ENCODE results near the gene H19.

Gene H19

DNA sequence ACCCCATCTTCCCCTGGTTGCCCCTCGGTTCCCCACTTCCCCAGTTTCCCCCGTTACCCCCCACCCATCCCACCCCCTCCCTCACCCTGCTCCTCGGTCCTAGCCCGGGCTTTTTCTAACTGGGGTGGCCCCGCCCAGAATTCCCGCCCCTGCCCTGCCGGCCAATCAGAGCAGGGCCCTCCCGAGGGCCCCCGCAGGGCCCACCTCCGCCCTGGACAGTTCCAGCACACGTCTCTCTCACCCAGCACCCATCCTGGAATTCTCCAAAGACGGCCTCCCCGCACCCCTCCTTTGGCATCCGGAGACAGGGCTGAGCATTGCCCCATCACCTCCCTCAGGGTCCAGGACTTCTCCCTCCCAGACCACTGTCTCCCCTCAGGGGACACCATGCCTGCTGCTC lies at the start of gene H19:
TSS of gene H19 (minus strand) at position 88 of the 400 bp plus-strand sequence.
- no peak for DNase-seq (ENCODE audit: low spot score)

DNA sequence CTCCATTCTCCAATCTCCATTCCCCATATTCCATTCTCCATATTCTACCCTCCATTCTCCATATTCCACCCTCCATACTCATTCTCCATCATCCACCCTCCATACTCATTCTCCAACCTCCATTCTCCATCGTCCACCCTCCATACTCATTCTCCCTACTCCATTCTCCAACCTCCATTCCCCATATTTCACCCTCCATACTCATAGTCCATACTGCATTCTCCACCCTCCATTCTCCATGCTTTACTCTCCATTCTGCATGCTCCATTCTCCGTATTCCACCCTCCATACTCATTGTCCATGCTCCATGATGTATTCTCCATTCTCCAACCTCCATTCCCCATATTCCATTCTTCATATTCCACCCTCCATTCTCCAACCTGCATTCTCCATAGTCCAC lies 44.3 kb upstream of the H19 start:
- no peak for DNase-seq (ENCODE audit: low spot score)

DNA sequence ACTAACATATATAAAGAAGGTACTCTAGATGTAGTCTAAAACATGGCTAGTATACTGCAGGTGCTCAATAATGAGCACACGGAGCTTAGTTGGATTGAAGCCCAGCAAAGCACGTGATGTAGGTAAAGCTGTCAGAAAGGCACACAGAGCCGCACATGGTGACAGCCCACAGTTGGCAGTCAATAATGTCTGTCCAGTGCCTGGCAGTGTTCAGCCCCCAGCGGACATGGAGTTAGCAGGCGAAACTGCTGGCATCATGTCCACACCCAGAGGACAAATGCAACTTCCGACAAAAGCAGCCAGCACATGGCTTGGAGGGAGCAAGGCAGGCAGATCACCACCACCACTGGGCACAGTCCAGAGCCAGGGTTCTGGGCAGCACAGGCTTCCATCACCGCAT lies 43.5 kb upstream of the H19 start:
- no peak for DNase-seq (ENCODE audit: low spot score)

DNA sequence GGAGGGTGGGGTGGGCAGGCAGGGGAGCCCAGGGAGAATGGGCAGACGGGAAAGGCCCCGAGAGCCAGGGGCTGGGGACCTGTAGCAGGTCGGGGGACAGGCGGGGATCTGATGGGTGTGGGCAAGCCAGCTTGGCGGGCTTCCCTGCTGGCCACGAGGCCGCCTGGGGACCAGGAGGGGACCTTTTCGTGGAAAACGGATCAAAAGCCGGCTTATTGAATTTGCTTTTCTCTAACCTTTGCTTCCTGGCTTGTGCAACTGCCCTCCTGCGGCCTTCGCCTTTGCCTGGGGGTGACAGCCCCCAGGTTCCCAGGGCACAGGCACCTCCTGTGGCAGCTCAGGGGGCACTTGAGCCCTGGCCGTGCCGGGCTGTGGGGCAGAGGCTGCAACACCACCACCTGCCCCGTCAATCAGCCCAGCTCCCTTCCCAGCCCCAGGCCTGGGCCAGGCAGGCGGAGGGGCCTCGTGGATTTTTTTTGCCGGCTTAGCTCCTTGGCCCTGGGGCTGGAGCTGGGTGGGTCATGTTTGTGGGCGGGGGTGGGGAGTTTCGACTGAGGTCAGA lies 41.6 kb upstream of the H19 start:
- no peak for DNase-seq (ENCODE audit: low spot score)

DNA sequence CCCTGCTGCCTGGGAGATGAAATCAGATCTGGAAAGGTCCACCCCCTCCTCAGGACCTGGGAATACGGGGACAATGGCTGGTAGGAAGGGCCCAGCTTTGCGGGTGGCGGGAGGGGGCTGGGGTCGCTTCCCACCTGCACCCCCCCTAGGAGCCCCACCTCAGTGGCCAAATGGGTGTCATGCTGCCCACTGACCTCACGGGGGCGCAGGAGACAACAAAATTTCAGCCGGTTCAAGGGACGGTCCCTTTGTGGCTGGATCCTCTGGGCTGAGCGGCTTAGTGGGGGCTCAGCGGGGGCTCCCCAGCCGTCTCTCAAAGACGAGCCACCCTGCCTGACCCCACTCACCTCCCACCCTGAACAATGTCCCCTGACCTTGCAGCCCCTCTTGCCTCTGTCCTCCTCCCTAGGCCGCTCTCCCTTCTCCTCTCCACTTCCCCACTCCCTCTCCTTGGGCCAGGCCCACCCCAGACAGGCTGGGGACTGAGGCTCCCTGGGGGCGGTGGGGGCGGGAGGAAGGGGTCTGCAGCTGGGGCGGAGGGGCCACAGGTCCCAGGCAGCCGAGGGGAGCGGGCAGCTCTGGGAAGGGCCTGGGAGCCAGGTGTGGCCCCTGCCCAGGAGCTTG lies 39.3 kb upstream of the H19 start:
- DNase-seq (ENCODE audit: low spot score): no peak

DNA sequence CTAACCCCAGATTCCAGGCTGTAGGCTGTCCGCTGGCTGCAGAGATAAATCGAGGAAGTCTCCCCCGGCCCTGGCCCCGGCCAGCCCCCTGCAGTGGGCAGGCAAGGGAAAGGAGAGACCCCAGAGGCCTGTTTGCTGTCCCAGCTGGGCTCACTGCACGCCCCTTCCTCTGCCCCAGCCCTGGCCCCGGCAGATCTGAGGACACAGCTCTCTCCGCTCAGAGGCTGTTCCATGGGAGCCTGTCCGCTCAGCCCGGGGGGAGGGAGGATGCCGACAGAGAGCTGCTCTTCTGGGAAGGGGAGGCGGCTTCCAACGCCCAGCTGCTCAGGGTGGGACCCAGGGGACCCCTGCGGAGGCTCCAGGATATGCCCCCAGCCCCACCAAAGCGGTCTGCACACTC lies 37.7 kb upstream of the H19 start:
- DNase-seq (ENCODE audit: low spot score): no peak

DNA sequence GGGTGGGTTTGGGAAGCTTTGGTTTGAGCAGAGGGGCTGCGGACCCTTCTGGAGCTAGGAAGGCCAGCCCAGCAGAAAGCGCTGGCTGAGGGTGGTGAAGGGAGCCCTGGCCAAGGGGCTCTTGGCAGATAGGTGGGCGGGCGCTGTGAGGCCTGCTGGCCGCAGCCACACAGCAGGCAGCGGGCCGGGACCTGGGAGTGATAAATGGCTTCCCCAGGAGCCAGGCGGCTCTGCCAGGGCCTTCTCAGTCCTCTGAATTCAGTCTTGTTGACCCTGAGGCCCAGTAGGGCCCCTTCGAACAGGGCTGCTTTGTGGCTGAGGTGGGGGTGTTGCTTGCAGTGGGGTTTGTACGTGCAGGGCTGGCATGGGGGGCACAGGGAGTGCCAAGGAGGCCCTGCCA lies 33.4 kb upstream of the H19 start:
- no peak for DNase-seq (ENCODE audit: low spot score)

DNA sequence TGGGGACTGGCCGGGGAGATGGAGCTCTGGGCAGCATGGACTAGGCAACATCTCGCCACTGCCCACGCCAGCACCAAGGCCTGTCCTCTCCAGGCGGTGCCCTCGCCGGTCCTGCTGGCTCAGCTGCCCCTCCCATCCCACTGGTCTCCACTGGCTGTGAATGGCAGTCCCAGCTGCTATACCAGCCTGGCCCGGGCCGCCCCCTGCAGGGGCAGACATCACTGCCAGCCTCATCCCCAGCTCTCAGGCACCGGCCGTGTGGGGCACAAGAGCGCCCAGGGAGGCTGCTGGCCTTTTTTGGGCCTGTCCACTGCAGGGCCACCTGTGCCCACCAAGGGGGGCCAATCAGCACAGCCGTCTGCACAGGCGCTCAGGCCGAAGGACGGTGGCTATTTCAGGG lies 30.1 kb upstream of the H19 start:
- no peak for DNase-seq (ENCODE audit: low spot score)

DNA sequence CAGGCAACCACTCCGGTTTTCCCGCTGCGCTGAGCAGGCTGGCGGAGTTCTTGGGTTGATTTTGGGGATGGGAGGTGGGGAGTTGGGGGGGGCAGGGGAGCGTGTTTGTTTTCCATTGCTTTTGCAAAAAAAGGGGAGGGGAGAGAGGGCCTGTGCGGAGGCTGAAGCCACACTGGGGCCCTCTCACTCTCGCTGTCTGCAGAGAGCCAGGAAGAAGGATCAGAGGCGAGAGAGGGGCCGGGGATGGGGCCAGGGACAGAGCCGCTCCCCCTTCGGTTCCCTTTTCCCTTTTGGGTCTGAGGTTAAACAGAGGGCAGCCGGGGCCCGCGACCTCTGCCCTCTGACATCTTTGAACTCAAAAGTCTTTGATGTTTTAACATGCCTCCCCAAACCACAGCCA lies 17.4 kb upstream of the H19 start:
- DNase-seq (ENCODE audit: low spot score): no peak

DNA sequence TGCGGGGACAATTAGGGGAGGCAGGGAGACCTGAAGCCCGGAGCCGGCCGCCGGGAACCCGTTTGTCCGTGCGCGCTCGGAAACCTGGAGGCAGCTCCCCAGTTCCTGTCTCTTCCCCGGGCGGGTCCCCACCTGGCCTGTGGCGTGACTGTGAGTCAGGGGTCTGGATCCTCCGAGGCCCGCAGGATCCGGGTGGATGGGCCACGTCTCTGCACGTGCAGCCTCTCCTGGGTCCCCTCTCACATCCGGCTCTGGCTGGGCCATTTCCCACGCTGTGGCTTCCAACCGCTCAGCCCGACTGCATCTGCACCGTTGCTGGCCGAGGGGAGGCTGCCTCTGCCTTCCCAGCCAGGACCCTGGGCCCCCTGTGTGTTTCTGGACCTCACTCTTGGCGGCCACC lies 14.8 kb upstream of the H19 start:
- no peak for DNase-seq (ENCODE audit: low spot score)

DNA sequence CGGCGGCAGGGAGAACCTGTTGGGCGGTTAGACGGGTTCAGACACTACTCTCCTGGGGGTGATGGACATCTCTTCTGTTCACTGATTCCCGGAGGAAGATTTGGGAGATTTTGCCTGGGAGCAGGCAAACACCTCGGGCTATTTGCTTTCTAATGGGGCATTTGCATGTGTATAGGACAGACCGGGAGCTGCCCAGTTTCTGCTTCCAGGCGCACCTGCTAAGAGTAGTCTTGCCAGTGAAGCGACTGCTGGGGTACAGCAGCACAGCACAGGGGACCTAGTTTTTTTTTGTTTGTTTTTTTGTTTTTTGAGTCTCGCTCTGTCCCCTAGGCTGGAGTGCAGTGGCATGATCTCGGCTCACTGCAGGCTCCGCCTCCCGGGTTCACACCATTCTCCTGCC lies 6.8 kb upstream of the H19 start:
- DNase-seq (ENCODE audit: low spot score): no peak

DNA sequence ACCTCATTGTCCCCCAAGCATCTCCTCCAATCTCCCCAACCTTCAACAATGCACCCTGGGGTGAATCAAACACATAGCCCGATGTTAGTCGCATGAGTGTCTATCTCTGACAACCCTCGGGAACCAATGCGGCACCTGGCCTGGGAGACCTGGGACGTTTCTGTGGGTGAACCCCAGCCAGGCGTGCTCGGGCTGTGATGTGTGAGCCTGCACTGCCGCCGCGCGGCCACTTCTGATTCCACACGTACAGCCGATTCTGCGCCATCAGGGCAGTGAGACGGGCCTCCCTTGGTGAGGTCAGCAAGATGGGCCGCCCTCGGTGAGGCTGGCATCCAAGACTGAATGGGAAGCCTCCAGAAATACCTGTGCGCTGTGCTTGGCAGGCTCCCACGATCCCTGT lies 5.2 kb upstream of the H19 start:
- no peak for DNase-seq (ENCODE audit: low spot score)

DNA sequence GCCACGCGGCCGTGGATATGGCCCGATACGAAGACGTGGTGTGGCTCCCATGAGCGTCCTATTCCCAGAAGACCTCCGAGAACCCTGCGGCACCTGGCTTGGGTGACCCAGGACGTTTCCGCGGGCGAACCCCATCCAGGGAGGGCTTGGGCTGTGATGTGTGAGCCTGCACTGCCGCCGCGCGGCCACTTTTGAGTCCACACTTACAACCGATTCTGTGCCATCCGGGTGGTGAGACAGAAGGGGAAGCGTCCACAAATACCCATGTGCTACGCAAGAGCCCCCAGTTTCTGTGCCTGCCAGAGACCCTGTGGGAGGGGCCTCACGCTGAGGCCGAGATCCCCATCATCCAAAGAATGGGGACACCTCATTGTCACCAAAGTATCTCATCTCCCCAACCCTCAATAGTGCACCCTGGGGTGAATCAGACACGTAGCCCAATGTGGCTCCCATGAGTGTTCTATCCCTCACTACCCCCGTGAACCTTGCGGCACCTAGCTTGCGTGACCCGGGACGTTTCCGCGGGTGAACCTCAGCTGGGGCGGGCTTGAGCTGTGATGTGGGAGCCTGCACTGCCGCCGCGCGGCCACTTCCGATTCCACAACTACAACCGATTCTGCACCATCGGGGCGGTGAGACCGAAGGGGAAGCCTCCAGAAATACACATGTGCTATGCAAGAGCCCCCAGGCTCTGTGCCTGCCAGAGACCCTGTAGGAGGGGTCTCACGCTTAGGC lies 4.6 kb upstream of the H19 start:
- no peak for DNase-seq (ENCODE audit: low spot score)

DNA sequence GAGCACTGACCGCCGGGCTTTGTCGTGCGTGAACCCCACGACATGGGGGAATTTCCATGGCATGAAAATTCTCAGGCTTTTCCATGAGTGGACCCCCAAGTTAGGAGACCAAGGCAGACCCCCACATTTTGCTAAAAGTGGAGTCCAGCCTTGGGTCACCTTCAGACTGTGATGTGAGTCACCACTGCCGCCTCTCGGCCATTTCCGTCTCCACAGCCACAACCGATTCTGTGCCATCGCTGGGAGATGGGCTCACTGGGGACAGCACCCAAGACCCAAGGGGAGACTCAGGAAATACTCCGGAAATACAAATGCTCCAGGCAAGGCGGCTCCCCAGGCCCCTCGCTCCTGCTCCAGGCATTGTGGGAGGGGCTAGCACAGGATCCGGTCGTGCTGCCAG lies 1.2 kb upstream of the H19 start:
- DNase-seq (ENCODE audit: low spot score): no peak

DNA sequence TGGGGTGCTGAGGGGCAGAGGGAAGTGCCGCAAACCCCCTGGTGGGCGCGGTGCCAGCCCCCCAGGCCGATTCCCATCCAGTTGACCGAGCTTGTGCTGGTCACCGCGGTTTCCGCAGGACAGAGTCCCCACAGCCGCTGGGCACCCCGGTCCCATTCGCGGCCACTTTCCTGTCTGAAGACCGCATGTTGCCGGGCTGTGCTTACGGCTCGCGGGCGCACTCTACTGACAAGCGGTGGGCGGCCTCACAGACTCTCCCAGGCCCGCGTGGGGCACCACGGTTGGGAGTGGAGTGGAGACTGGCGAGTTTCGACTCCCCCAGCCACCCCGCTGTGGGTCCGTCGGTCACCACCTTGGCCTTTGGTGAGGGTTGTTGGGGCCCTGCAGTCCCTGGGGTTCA lies 648 bp upstream of the H19 start:
- DNase-seq (ENCODE audit: low spot score): no peak

DNA sequence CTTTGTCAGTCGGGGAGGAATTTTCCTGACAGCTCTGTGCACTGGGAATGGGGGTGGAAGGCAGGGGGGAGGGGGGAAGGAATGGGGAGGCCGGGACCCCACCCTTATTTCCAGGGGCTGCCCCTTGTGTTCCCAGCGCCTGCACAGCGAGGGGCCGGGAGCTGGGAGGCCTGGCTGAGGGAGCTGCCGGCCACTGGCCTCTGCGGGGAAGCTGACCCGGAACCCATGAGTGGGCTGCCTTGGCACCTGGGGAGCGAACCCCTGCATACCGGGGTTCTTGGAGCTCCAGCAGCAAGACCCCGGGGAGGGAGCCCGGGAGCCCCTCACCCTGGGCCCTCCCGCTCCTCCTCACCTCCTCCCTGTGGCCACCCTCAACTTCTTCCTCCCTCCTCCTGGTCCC lies 3.5 kb downstream of the H19 start:
- no peak for DNase-seq (ENCODE audit: low spot score)

DNA sequence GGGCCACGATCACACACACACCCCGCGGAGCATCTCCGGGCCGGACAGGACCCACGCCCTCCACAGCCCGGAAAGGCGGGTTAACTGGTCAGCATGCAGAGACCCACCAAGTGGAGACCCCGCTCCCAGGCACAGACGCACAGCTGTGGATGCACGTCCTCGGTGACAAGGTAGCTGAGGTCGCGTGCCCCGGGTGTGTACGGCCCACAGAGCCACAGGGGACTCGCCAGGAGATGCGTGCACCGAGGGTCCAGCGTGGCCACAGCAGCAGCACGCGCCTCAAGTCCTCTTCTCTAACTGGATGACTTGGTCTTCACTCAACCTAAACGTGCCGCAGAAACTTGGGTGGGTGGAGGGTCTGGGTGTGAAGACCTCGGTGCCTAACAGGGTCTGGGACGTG lies 5.5 kb downstream of the H19 start:
- DNase-seq (ENCODE audit: low spot score): no peak

DNA sequence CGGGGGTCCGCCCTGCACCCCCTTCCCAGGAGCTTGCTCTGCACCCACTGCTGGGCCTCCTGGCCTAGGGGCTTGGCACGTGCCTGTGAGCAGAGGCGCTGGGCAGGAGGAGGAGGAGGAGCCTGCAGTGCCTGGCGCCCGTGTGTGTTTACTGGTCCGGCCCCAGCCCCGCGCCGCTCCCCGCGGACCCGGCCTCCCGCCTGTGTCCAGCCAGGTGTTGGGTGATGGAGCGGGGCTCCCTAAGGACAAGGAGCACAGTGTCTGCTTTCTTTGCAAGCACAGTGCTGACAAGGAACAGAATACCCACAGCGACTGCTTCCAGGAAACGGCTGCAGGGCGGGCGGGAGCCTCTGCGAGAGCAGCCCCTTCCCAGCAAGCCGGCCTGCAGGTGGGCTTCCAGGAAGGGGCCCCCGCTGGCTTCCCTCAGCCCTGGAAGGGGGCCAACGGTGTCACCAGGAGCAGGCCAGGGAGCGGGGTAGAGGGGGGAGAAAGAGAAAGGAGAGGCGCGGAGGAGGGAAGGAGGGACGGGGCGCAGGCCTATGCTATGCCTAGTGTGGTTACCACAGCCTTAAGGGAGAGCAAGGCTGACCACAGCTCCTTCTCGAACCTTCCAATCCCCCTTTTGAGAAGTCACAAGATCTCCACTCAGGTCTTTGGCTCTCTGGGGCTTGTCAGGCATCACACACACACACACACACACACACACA lies 6.6 kb downstream of the H19 start:
- DNase-seq (ENCODE audit: low spot score): no peak

DNA sequence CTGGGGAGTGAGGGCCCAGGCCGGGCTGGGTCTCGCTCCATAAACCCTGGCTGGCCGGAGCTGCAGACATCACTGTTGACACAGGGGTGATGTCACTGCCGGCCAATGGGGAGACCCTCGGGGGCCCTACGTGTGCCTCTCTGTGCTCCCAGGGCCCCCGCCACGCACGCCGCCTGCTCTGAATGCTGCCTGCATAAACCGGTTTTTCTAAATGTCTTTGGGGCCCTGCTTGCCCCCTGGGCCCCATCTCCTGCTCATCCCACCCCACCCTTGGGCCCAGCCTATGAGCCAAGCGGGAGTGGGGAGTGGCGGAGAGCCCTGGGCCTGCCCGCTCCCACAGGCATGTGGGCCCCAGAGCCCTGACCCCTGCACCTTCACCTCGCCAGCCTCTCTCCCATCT lies 7.7 kb downstream of the H19 start:
- DNase-seq (ENCODE audit: low spot score): no peak

DNA sequence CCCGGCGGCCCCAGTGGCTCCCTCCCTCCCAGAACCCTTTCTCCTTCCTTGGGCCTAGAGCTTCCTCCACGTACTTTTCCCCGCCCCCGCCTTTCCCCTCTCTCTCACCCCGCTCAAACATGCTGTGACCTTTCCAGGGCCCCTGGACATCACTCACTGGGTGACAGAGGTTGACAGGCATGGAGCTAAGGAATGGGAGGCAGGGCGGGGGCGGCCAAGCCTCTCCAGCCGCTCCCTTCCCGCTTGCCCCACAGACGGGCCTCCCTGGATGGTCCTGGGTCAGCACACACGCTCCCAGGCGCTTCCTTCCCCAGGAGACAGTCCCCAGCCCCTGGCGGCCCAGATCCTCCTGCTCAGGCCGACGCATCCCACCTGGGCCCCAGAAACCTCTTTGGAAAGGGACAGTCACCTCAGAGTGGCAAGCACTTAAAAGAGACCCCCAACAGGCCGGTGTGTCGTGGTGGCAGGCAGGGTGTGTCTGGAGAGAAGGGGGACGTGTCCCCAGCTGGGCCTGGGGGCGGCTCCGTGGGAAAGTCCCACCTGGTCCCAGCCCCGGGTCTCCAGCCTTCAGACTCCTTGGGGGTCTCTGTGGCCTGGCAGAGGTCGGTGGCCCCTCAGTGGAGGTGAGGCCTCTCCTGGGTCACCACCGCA lies 8.8 kb downstream of the H19 start:
- DNase-seq (ENCODE audit: low spot score): no peak

DNA sequence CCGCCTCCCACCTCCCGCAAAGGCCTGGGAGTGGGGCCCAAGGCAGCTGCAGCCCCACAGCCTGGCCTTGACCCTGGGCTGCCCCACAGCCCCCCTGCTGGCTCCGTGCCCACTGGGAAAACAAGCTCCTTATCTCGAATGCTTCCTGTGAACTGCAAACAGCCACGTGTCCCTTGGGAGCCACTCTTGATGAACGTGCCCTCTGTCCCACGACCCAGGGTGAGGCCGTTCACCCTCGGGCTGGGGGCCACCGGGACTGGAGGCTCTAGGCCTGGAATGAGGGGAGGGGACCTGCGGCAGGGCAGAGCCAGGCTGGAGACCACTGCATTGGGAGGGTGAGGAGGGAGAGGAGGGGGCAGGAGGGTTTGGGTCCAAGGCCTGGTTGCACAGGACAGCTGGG lies 9.5 kb downstream of the H19 start:
- no peak for DNase-seq (ENCODE audit: low spot score)

DNA sequence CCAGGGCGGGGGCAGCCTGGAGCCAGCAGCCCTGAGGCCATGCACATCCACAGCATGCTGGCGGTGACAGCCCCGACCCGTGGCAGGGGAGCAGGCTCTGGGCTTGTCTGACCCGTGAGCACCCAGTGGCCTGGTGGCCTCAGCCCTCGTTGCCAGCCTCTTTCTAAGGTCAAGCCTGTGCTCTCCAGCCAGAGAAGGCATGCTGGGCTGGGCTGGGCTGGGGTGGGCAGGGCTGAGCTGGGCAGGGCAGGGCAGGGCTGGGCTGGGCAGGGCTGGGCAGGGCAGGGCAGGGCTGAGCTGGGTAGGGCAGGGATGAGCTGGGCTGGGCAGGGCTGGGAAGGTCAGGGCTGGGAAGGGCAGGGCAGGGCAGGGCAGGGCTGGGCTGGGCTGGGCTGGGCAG lies 10.6 kb downstream of the H19 start:
- no peak for DNase-seq (ENCODE audit: low spot score)

DNA sequence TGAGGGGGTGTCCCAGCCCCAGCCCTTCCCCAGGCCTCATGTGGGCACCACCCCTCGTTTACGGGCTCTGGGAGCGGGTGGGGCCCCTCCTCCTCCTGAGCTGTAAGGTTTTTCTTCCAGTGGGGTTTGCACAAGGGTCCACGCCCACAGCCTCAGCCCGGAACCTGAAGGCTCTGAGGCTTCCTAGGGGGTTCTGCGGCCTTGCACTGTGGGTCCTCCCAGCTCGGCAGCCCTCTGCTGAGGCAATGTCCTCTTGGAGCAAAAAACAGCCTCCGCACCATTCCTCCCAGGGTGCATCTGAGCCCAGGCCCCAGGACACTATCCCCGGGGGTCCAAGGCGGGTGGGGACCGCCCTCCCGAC lies 14.1 kb downstream of the H19 start:
- DNase-seq (ENCODE audit: low spot score): no peak

Data from iPS-NIHi11 (cell line).